LNCaP clone FGC (cell line): ENCODE data around the gene EIF2S3.

Source experiments
- DNase-seq: peaks from one replicate; pipeline ENCODE4 v3.0.0-alpha.2; 2011; ENCODE audit warnings: low read depth
- H3K4me3 ChIP-seq: 2 replicates; pipeline ENCODE4 v1.5.1; 2011; ENCODE audit warnings: mild to moderate bottlenecking, low read depth, low read length, control low read depth
- TF ChIP-seq, protein P1 (sequence below): IDR thresholded peaks from 2 replicates; pipeline ENCODE4 v1.5.1; 2012; ENCODE audit warnings: mild to moderate bottlenecking; ENCODE audit not compliant: control insufficient read depth, insufficient read depth; ENCODE audit errors: extremely low read depth

The EIF2S3 gene

DNA sequence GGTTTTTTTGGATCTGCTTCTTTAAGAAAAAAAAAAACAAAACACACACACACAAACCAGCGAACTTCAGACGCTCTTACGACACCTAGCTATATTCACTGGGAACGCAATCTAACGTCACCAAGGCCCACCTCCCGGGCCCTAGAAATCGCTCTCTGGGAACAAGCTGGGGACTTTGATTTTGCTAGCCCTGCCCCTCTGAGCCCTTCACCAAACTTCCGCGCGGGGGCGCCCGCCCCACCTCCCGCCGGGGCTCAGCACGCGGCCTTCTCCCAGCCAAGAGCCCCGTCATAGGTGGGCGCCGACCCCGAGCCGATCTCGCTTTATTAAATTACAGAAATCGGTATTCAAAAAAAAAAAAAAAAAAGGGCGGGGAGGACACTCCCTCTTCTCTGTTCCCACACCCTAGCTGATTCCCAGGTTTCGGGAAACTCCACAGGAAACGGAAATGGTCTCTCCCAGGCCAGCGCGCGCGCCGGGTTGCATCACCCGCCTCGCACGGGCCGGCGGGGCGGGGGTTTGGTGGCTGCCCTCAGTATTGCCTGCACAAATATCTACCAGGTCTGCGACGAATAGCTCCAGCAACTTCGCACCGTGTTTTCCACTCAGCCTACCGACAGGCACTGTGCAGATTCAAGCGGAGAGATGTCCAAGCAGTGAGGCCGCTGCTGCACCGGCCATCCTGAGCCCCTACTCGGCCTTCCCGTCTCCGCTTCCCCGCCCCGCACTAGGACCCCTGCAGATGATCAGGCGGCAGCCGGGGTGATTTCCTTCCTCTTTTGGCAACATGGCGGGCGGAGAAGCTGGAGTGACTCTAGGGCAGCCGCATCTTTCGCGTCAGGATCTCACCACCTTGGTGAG is at the start of gene EIF2S3:
Gene EIF2S3, plus strand, starts transcription at position 775 of the 861 bp plus-strand sequence. Its CDS starts 13 bp downstream, at position 788.
- peak; percentile 88 for DNase-seq
- TF ChIP-seq, protein P1, sequence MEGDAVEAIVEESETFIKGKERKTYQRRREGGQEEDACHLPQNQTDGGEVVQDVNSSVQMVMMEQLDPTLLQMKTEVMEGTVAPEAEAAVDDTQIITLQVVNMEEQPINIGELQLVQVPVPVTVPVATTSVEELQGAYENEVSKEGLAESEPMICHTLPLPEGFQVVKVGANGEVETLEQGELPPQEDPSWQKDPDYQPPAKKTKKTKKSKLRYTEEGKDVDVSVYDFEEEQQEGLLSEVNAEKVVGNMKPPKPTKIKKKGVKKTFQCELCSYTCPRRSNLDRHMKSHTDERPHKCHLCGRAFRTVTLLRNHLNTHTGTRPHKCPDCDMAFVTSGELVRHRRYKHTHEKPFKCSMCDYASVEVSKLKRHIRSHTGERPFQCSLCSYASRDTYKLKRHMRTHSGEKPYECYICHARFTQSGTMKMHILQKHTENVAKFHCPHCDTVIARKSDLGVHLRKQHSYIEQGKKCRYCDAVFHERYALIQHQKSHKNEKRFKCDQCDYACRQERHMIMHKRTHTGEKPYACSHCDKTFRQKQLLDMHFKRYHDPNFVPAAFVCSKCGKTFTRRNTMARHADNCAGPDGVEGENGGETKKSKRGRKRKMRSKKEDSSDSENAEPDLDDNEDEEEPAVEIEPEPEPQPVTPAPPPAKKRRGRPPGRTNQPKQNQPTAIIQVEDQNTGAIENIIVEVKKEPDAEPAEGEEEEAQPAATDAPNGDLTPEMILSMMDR: peak; percentile 39
- no peak within 1 kb of the TSS for H3K4me3 ChIP-seq

DNA sequence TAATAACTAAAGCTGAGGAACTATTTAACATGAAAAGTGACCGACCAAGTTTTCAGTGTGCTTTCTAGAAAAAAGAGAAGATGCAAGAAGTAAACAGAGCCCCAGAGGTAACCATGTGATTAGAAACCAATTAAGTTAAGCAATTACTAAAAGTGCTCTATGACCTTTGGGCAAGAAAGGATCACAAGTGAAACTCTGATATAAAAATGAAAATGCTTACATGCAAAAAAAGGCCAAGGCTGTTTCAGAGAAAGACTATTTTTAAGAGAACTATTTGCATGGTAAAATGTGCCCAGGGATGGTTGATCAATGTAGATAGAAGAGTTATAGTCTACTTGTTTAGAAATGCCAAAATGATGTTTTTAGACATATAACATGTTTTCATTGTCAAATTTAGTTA is 49.7 kb upstream of the EIF2S3 start:
- H3K4me3 ChIP-seq: no peak overlapping the region
- no peak for DNase-seq
- TF ChIP-seq, protein P1: no peak

DNA sequence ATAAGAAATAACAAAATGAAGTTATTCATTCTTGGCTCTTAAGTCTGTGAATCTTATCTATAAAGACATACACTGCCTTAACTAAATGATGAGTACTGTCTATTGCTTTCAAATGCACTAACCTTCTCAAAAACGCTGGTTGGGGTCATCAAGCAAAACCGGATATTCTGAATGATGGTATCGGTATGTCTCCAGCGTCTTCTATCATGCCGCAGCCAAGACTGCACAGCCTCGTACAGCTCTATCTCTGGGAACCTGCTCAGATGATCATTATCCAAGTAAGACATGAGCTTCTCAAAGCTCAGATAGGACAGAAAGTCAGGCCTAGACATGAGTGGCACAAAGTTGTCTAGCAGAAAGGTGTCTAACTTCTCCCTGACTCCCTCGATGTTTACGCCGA is 48.9 kb upstream of the EIF2S3 start:
- TF ChIP-seq, protein P1: no peak
- no peak overlapping the region for H3K4me3 ChIP-seq
- no peak for DNase-seq

DNA sequence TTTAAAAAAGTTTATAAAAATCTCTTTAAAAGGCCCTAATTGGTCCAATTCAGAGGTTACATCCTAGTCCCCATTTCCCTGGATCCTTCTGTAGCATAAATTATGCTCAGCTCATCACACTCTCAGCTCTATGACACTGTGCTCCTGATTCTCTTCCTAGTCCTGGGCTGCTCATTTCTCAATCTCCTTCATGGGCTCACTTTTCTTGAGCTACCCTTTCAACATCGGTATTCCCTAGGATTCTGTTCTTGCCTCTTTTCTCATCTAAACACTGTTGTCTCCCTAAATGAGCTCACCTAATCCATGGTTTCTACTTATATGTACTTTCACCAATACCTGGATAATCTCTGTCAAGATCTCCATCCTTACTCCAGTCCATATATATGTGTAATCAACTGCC is 42.5 kb upstream of the EIF2S3 start:
- H3K4me3 ChIP-seq: no peak overlapping the region
- DNase-seq: no peak
- TF ChIP-seq, protein P1: no peak

DNA sequence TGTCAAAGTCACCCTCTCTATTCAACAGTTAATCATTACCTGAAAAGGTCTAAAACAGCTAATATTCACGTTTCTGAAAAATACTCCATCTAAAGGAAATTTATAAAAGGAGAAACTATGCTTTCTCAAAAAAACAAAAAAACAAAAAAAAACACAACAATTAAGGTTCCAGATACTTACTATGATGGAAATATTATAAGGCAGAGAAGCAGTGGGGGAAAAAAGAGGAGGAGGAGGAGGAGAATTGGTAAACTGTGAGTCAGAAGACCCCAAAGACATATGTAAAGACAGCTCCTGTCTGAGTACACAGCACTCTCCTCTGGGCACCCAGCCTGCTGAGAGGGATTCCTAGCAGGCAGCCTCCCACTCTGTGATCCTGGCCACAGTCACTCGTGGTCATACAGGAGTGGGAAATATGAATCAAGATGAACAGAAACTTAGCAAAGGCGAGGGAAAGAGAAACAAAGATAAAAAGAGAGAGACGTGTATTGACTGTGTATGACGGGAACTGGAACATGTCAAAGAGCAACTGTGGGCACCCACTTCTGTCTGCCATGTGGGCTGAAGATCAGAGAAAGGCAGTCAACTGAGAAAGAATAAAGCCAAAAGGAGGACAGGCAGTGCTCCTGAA is 40.3 kb upstream of the EIF2S3 start:
- no peak overlapping the region for H3K4me3 ChIP-seq
- TF ChIP-seq, protein P1: no peak
- no peak for DNase-seq

DNA sequence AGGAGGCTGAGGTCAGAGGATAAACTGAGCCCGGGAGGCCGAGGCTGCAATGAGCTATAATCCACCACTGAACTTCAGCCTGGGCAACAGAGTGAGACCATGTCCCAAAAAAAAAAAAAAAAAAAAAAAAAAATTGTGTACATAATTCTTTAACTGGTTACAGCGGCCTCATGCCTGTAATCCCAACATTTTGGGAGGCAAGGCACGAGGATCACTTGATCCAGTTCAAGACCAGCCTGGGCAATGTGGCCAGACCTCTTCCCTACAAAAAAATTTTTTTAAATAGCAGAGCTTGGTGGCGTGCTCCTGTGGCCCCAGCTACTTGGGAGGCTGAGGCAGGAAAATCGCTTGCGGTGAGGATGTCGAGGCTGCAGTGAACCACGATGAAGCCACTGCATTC is 37.1 kb upstream of the EIF2S3 start:
- TF ChIP-seq, protein P1: no peak
- DNase-seq: no peak
- no peak overlapping the region for H3K4me3 ChIP-seq
